Neural crest cell (in vitro differentiated cells): ENCODE results near the gene TLR3. TPM values are rescaled to one million over a fixed set of nuclear protein-coding genes. Genes with fewer than 3 reads are reported as not detected.

ENCODE experiments used
- DNase-seq: peaks from one replicate; pipeline ENCODE4 v3.0.0; 2021; ENCODE audit warnings: low read depth, mixed read lengths, low spot score
- H3K27ac Mint-ChIP-seq: one replicate; pipeline ENCODE4 v1.8.0; 2021; ENCODE audit warnings: mild to moderate bottlenecking, mixed read lengths; ENCODE audit not compliant: unreplicated experiment
- H3K27me3 Mint-ChIP-seq: 2 replicates; pipeline ENCODE4 v1.8.0; 2021; ENCODE audit warnings: low read depth, mild to moderate bottlenecking, mixed read lengths
- H3K36me3 Mint-ChIP-seq: 2 replicates; pipeline ENCODE4 v1.8.0; 2021; ENCODE audit warnings: low read depth, mild to moderate bottlenecking, mixed read lengths
- H3K4me1 Mint-ChIP-seq: 2 replicates; pipeline ENCODE4 v1.8.0; 2021; ENCODE audit warnings: mixed read lengths
- H3K4me3 Mint-ChIP-seq: one replicate; pipeline ENCODE4 v1.8.0; 2021; ENCODE audit warnings: mild to moderate bottlenecking, mixed read lengths
- H3K9me3 Mint-ChIP-seq: 2 replicates; pipeline ENCODE4 v1.8.0; 2021; ENCODE audit warnings: mixed read lengths
- CTCF ChIP-seq: fragments of 200-600 bp; sonication (generic); conservative IDR thresholded peaks from 2 replicates; pipeline ENCODE4 v1.5.0; 2021; ENCODE audit warnings: antibody characterized with exemption, mild to moderate bottlenecking
- total RNA-seq: library from RNA; stranded (reverse); gene quantifications from 2 replicates; pipeline ENCODE4 v1.2.1, GENCODE V29; 2021

The TLR3 gene
- total RNA-seq, 1 donor from 2014 or later = 0.19 TPM

GRCh38 chr4:186082221-186082620 lies 13.3 kb downstream of the TLR3 start:
- Mint-ChIP-seq H3K9me3 (no peaks in the 10 kb centered on the region), H3K27me3 (peaks cover 19% of the 10 kb centered on the region), H3K36me3 (no peaks in the 10 kb centered on the region), H3K4me3 (no peak overlapping the region), H3K4me1 (peaks cover 24% of the 10 kb centered on the region), H3K27ac (no peak overlapping the region)
- no peak for TF ChIP-seq CTCF
- no peak for DNase-seq

GRCh38 chr4:186088523-186088922 lies 19.6 kb downstream of the TLR3 start:
- no peak for TF ChIP-seq CTCF
- Mint-ChIP-seq H3K36me3 (no peaks in the 10 kb centered on the region), H3K4me3 (no peak overlapping the region), H3K27me3 (no peaks in the 10 kb centered on the region), H3K4me1 (no peaks in the 10 kb centered on the region), H3K27ac (no peak overlapping the region), H3K9me3 (no peaks in the 10 kb centered on the region)
- DNase-seq = no peak

GRCh38 chr4:186092296-186092695 lies 23.3 kb downstream of the TLR3 start:
- Mint-ChIP-seq H3K4me1 (peaks cover 7% of the 10 kb centered on the region), H3K9me3 (no peaks in the 10 kb centered on the region), H3K27me3 (peaks cover 2% of the 10 kb centered on the region), H3K36me3 (no peaks in the 10 kb centered on the region), H3K27ac (no peak overlapping the region), H3K4me3 (no peak overlapping the region)
- no peak for TF ChIP-seq CTCF
- DNase-seq = no peak

DNA sequence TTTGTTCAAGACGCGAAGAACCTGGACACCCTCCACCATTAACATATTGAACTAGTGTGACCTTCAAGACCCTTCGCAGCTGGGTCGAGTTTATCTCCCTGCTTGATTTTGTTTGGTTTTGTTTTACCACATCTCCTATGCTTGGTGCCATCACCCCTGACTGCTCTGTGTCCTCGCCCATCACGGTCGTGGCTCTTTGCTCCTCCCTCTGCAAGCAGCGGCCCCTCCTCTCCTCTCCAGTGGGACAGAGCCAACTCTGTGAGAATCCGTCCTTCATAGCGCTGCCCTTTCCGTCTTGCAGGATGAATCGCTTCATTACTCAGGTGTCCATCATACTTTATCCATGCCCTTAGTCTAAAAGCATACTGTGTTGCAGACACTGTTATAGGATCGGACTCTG lies 26.4 kb downstream of the TLR3 start:
- Mint-ChIP-seq H3K4me1 (peaks cover 9% of the 10 kb centered on the region), H3K36me3 (no peaks in the 10 kb centered on the region), H3K27ac (no peak overlapping the region), H3K9me3 (no peaks in the 10 kb centered on the region), H3K27me3 (peaks cover 2% of the 10 kb centered on the region), H3K4me3 (no peak overlapping the region)
- no peak for DNase-seq
- no peak for TF ChIP-seq CTCF

- H3K27ac Mint-ChIP-seq = no peak overlapping the region
- no peak for DNase-seq
- no peaks in the 10 kb centered on the region for H3K9me3 Mint-ChIP-seq
- TF ChIP-seq CTCF = no peak
- peaks cover 5% of the 10 kb centered on the region for H3K27me3 Mint-ChIP-seq
- no peak overlapping the region for H3K4me3 Mint-ChIP-seq
- peaks cover 9% of the 10 kb centered on the region for H3K4me1 Mint-ChIP-seq
- H3K36me3 Mint-ChIP-seq = no peaks in the 10 kb centered on the region
Observed at GRCh38 chr4:186096681-186097165, 27.8 kb downstream of the TLR3 start.

GRCh38 chr4:186097386-186097785 lies 28.4 kb downstream of the TLR3 start:
- H3K27ac Mint-ChIP-seq = no peak overlapping the region
- peaks cover 8% of the 10 kb centered on the region for H3K27me3 Mint-ChIP-seq
- TF ChIP-seq CTCF = no peak
- no peak overlapping the region for H3K4me3 Mint-ChIP-seq
- no peaks in the 10 kb centered on the region for H3K9me3 Mint-ChIP-seq
- no peaks in the 10 kb centered on the region for H3K36me3 Mint-ChIP-seq
- peaks cover 9% of the 10 kb centered on the region for H3K4me1 Mint-ChIP-seq
- no peak for DNase-seq
